Fibroblast of lung (primary cell): ENCODE measurements around the gene PLSCR4. TPM values are rescaled to one million over a fixed set of nuclear protein-coding genes. Genes with fewer than 3 reads are reported as not detected.

ENCODE experiments used
- DNase-seq, 2 donors: peaks; one replicate each; pipeline versions ENCODE4 v3.0.0 to v3.0.0-alpha.2; 2010; ENCODE audit warnings: low read depth in 2 of 2
- H2AFZ ChIP-seq: 2 replicates; pipeline ENCODE4 v1.5.1; 2012; ENCODE audit warnings: low read length, control low read depth, inconsistent platforms
- H3K27ac ChIP-seq: 2 replicates; pipeline ENCODE4 v1.5.1; 2011; ENCODE audit warnings: low read length, control low read depth; ENCODE audit not compliant: insufficient read depth
- H3K27me3 ChIP-seq: 2 replicates; pipeline ENCODE4 v1.5.1; 2011; ENCODE audit warnings: mild to moderate bottlenecking, low read length; ENCODE audit not compliant: control insufficient read depth, insufficient read depth
- H3K36me3 ChIP-seq: 2 replicates; pipeline ENCODE4 v1.5.1; 2011; ENCODE audit warnings: low read length; ENCODE audit not compliant: control insufficient read depth, insufficient read depth
- H3K4me1 ChIP-seq: 2 replicates; pipeline ENCODE4 v1.5.1; 2011; ENCODE audit warnings: low read length; ENCODE audit not compliant: control insufficient read depth, insufficient read depth; ENCODE audit errors: extremely low read depth
- H3K4me2 ChIP-seq: 2 replicates; pipeline ENCODE4 v1.5.1; 2011; ENCODE audit warnings: low read length, control low read depth; ENCODE audit not compliant: insufficient read depth; ENCODE audit errors: extremely low read depth
- H3K4me3 ChIP-seq, 4 experiments: fragments of 200-600 bp in 1 of 4; sonication (generic) in 1 of 4; replicated peaks in 1 of 4; 2 replicates each; pipeline ENCODE4 v1.5.1; 2011 to 2016; ENCODE audit warnings: low read length in 4 of 4, low read depth in 3 of 4, mild to moderate bottlenecking in 3 of 4, control low read depth in 2 of 4, inconsistent platforms in 1 of 4, mixed read lengths in 1 of 4; ENCODE audit not compliant: insufficient read depth in 1 of 4; ENCODE audit errors: control extremely low read depth in 1 of 4
- H3K79me2 ChIP-seq: 2 replicates; pipeline ENCODE4 v1.5.1; 2012; ENCODE audit warnings: mild to moderate bottlenecking, low read length, inconsistent platforms; ENCODE audit not compliant: control insufficient read depth, insufficient read depth
- H3K9ac ChIP-seq: 2 replicates; pipeline ENCODE4 v1.5.1; 2011; ENCODE audit warnings: mild to moderate bottlenecking, low read length, control low read depth; ENCODE audit not compliant: insufficient read depth
- H3K9me3 ChIP-seq: 2 replicates; pipeline ENCODE4 v1.5.1; 2012; ENCODE audit warnings: low read depth, low read length; ENCODE audit not compliant: control insufficient read depth, insufficient read depth
- H4K20me1 ChIP-seq: 2 replicates; pipeline ENCODE4 v1.5.1; 2011; ENCODE audit warnings: low read length; ENCODE audit not compliant: control insufficient read depth, insufficient read depth; ENCODE audit errors: extremely low read depth
- EZH2 ChIP-seq: IDR thresholded peaks from 2 replicates; pipeline ENCODE4 v1.5.1; 2012; ENCODE audit warnings: low read length, control low read depth, mild to moderate bottlenecking; ENCODE audit errors: missing control alignments
- polyA plus RNA-seq, 2 donors: library from polyadenylated mRNA; depleted of rRNA in 1 of 2; stranded (reverse) in 1 of 2; unstranded in 1 of 2; fragments of >200 nt; gene quantifications; 2 replicates each; pipeline ENCODE4 v1.2.1, GENCODE V29; 2011 to 2012; ENCODE audit warnings: missing spikeins in 1 of 2
- total RNA-seq: library from RNA; depleted of rRNA; stranded (reverse); fragments of >200 nt; gene quantifications from 2 replicates; pipeline ENCODE4 v1.2.1, GENCODE V29; 2014
- TF ChIP-seq, protein P1 (sequence below), 2 donors: IDR thresholded peaks in 1 of 2; conservative IDR thresholded peaks in 1 of 2; 1 replicate in 1 of 2; 2 replicates in 1 of 2; pipeline ENCODE4 v1.5.1; 2011 to 2012; ENCODE audit warnings: low read length in 2 of 2, control low read depth in 1 of 2, inconsistent platforms in 1 of 2, low read depth in 1 of 2, mild to moderate bottlenecking in 1 of 2

PLSCR4 gene
- total and polyA plus RNA-seq, 2 donors (not counting 1 experiment from before 2014, with no cell fraction given): 36.7 to 57.6 TPM

GRCh38 chr3:146184241-146185015 lies 66.5 kb downstream of the PLSCR4 start:
- Histone ChIP-seq H3K4me1 (no peaks in the 10 kb centered on the region), H3K4me2 (no peak overlapping the region), H3K27ac (no peak overlapping the region), H3K79me2 (no peaks in the 10 kb centered on the region), H3K9me3 (no peaks in the 10 kb centered on the region), H3K36me3 (no peaks in the 10 kb centered on the region), H2AFZ (no peak overlapping the region), H3K4me3 (no peak overlapping the region), H3K9ac (no peak overlapping the region), H3K27me3 (no peaks in the 10 kb centered on the region), H4K20me1 (no peaks in the 10 kb centered on the region)
- peak; percentile 18 to 52 for DNase-seq
- no peak for TF ChIP-seq EZH2
- TF ChIP-seq, protein P1, sequence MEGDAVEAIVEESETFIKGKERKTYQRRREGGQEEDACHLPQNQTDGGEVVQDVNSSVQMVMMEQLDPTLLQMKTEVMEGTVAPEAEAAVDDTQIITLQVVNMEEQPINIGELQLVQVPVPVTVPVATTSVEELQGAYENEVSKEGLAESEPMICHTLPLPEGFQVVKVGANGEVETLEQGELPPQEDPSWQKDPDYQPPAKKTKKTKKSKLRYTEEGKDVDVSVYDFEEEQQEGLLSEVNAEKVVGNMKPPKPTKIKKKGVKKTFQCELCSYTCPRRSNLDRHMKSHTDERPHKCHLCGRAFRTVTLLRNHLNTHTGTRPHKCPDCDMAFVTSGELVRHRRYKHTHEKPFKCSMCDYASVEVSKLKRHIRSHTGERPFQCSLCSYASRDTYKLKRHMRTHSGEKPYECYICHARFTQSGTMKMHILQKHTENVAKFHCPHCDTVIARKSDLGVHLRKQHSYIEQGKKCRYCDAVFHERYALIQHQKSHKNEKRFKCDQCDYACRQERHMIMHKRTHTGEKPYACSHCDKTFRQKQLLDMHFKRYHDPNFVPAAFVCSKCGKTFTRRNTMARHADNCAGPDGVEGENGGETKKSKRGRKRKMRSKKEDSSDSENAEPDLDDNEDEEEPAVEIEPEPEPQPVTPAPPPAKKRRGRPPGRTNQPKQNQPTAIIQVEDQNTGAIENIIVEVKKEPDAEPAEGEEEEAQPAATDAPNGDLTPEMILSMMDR (conservative IDR thresholded peaks at IDR 0.05 in 1 of 2, IDR thresholded peaks at IDR 0.05 in 1 of 2; ENCODE audit: low read depth in 1 of 2, low read length in 2 of 2): no peak

DNA sequence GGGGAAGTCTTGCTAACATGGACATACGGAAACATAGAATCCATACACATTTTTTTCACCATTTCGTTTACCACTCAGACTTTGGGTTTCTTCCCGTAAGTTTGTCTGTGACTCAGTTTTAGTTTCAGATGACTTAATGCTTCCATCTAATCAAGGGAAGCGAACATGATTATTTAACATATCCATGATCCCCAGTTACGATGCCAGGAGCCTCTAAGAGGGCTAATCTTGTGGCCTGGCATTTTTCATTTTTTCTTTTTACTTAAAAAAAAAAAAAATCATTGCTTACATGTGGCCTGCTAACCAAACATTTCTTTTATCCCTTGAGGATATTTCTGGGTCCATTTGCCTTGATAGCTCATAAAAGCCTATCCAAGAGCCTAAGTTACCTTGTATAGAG lies 69.7 kb downstream of the PLSCR4 start:
- Histone ChIP-seq H3K79me2 (no peaks in the 10 kb centered on the region), H3K4me3 (no peak overlapping the region), H2AFZ (no peak overlapping the region), H3K27me3 (no peaks in the 10 kb centered on the region), H3K9me3 (no peaks in the 10 kb centered on the region), H3K9ac (no peak overlapping the region), H3K4me1 (no peaks in the 10 kb centered on the region), H4K20me1 (no peaks in the 10 kb centered on the region), H3K27ac (no peak overlapping the region), H3K4me2 (no peak overlapping the region), H3K36me3 (no peaks in the 10 kb centered on the region)
- TF ChIP-seq, protein P1 (conservative IDR thresholded peaks at IDR 0.05 in 1 of 2, IDR thresholded peaks at IDR 0.05 in 1 of 2; ENCODE audit: low read depth in 1 of 2, low read length in 2 of 2): no peak
- no peak for TF ChIP-seq EZH2
- no peak for DNase-seq

DNA sequence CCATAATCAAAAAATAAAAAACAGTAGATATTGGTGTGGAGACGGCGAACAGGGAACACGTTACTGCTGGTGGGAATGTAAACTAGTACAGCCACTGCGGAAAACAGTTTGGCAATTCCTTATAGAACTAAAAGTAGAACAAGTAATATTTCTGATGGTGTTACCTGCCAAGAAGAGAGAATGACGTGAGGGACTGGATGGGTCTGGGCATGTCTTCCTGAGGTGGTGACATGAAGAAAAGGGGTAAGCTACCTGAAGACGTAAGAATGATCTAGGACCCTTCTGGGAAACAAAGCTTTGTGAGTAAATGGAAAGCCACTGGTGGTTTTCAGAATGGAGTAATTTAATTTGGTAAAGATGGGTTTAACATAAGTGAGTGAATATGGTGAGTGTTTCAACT lies 70.5 kb downstream of the PLSCR4 start:
- H4K20me1 ChIP-seq: no peaks in the 10 kb centered on the region
- H3K36me3 ChIP-seq: no peaks in the 10 kb centered on the region
- no peak overlapping the region for H3K4me2 ChIP-seq
- no peaks in the 10 kb centered on the region for H3K79me2 ChIP-seq
- TF ChIP-seq, protein P1 (conservative IDR thresholded peaks at IDR 0.05 in 1 of 2, IDR thresholded peaks at IDR 0.05 in 1 of 2; ENCODE audit: low read depth in 1 of 2, low read length in 2 of 2): no peak
- no peak for TF ChIP-seq EZH2
- no peak overlapping the region for H3K9ac ChIP-seq
- no peaks in the 10 kb centered on the region for H3K9me3 ChIP-seq
- H3K27ac ChIP-seq: no peak overlapping the region
- H3K27me3 ChIP-seq: no peaks in the 10 kb centered on the region
- no peak overlapping the region for H2AFZ ChIP-seq
- no peak overlapping the region for H3K4me3 ChIP-seq
- H3K4me1 ChIP-seq: no peaks in the 10 kb centered on the region
- DNase-seq: no peak
